H1 (cell line): ENCODE results near the gene ZNF765. TPM values are rescaled to one million over a fixed set of nuclear protein-coding genes. Genes with fewer than 3 reads are reported as not detected.

ENCODE experiments used
- CTCF ChIA-PET: fragments of 300-600 bp; sonication (Branson Sonifier 250); formaldehyde crosslinking; loops from one replicate; lab custom pipeline; 2021; ENCODE audit not compliant: partially characterized antibody; lab: Charles Lee
- POLR2A ChIA-PET: fragments of 300-600 bp; sonication (Branson Sonifier 250); formaldehyde crosslinking; loops from one replicate; lab custom pipeline; 2021; ENCODE audit warnings: inconsistent platforms; ENCODE audit not compliant: partially characterized antibody; lab: Charles Lee
- DNase-seq, 2 experiments: peaks; one replicate each; pipeline versions ENCODE4 v3.0.0 to v3.0.0-alpha.2; 2010 to 2022; ENCODE audit warnings: low spot score in 2 of 2, low read depth in 1 of 2, mixed read lengths in 1 of 2
- FAIRE-seq: peaks from 2 replicates; lab custom pipeline; 2011; peaks lifted over from hg19 to GRCh38; lab: Jason Lieb, UNC
- H2AFZ ChIP-seq: 2 replicates; pipeline ENCODE4 v1.8.1; 2012; ENCODE audit warnings: low read length, inconsistent platforms
- H2AK5ac ChIP-seq: 2 replicates; pipeline ENCODE4 v1.6.1; 2013; ENCODE audit warnings: low read depth, low read length
- H2BK120ac ChIP-seq: replicated peaks from 2 replicates; pipeline ENCODE3; 2013; ENCODE audit warnings: low read depth, low read length, inconsistent platforms
- H2BK12ac ChIP-seq: 2 replicates; pipeline ENCODE4 v1.6.1; 2013; ENCODE audit warnings: low read depth, low read length
- H2BK15ac ChIP-seq: 2 replicates; pipeline ENCODE4 v1.6.1; 2013; ENCODE audit warnings: low read length
- H2BK20ac ChIP-seq: 2 replicates; pipeline ENCODE4 v1.6.1; 2013; ENCODE audit warnings: low read length
- H2BK5ac ChIP-seq: 2 replicates; pipeline ENCODE4 v1.6.1; 2013; ENCODE audit warnings: low read depth, low read length
- H3K14ac ChIP-seq: 2 replicates; pipeline ENCODE4 v1.6.1; 2013; ENCODE audit warnings: inconsistent platforms; ENCODE audit not compliant: insufficient read length
- H3K18ac ChIP-seq: 2 replicates; pipeline ENCODE4 v1.6.1; 2013; ENCODE audit warnings: low read length; ENCODE audit errors: extremely low read depth
- H3K23ac ChIP-seq: 2 replicates; pipeline ENCODE4 v1.6.1; 2013; ENCODE audit warnings: inconsistent platforms; ENCODE audit not compliant: insufficient read length
- H3K23me2 ChIP-seq: 2 replicates; pipeline ENCODE4 v1.6.1; 2013; ENCODE audit warnings: low read depth, low read length
- H3K27ac ChIP-seq: 2 replicates; pipeline ENCODE4 v1.6.1; 2011; ENCODE audit warnings: low read depth, low read length, inconsistent platforms
- H3K27me3 ChIP-seq, 4 experiments: replicated peaks in 1 of 4; 1 replicate in 1 of 4; 2 replicates in 3 of 4; pipeline versions ENCODE4 v1.6.1 to v1.8.1; 2011 to 2013; ENCODE audit warnings: low read length in 3 of 4, mild to moderate bottlenecking in 3 of 4, inconsistent platforms in 2 of 4, mixed read lengths in 2 of 4, moderate library complexity in 1 of 4; ENCODE audit not compliant: control insufficient read depth in 3 of 4, insufficient read depth in 3 of 4; ENCODE audit errors: extremely low read depth in 1 of 4
- H3K36me3 ChIP-seq, 4 experiments: 2 replicates each; pipeline versions ENCODE4 v1.6.1 to v1.8.1; 2011 to 2013; ENCODE audit warnings: mild to moderate bottlenecking in 4 of 4, low read length in 3 of 4, moderate library complexity in 2 of 4, control low read depth in 1 of 4, inconsistent platforms in 1 of 4; ENCODE audit not compliant: insufficient read depth in 4 of 4, control insufficient read depth in 2 of 4
- H3K4ac ChIP-seq: replicated peaks from 2 replicates; pipeline ENCODE3; 2013; ENCODE audit warnings: low read length, low read depth, mixed read lengths, inconsistent platforms; ENCODE audit not compliant: insufficient read length
- H3K4me1 ChIP-seq, 4 experiments: replicated peaks in 1 of 4; 1 replicate in 1 of 4; 2 replicates in 3 of 4; pipeline versions ENCODE4 v1.6.1 to v1.8.1; 2011 to 2013; ENCODE audit warnings: low read length in 3 of 4, inconsistent platforms in 2 of 4, mixed read lengths in 1 of 4; ENCODE audit not compliant: insufficient read depth in 4 of 4, control insufficient read depth in 3 of 4
- H3K4me2 ChIP-seq, 2 experiments: 2 replicates each; pipeline versions ENCODE4 v1.6.1 to v1.8.1; 2011 to 2013; ENCODE audit warnings: low read depth in 2 of 2, low read length in 2 of 2, control low read depth in 1 of 2, inconsistent platforms in 1 of 2, mild to moderate bottlenecking in 1 of 2; ENCODE audit not compliant: insufficient read depth in 1 of 2
- H3K4me3 ChIP-seq, 4 experiments: fragments of 200-600, 300-600 bp in 1 of 4; sonication (generic), shearing (Covaris generic), sonication (Bioruptor Twin) in 1 of 4; 2 replicates each; pipeline versions ENCODE4 v1.5.1 to v1.8.1; 2011 to 2016; ENCODE audit warnings: low read length in 4 of 4, low read depth in 3 of 4, control low read depth in 2 of 4, inconsistent platforms in 2 of 4, mild to moderate bottlenecking in 2 of 4, mixed read lengths in 1 of 4, moderate library complexity in 1 of 4; ENCODE audit not compliant: insufficient read depth in 2 of 4; ENCODE audit errors: extremely low read depth in 1 of 4
- H3K56ac ChIP-seq: replicated peaks from 2 replicates; pipeline ENCODE3; 2013; ENCODE audit warnings: low read depth, mild to moderate bottlenecking, mixed read lengths, low read length, inconsistent platforms; ENCODE audit not compliant: insufficient read length
- H3K79me1 ChIP-seq: 2 replicates; pipeline ENCODE4 v1.6.1; 2013; ENCODE audit warnings: low read depth, low read length, control low read depth
- H3K79me2 ChIP-seq, 2 experiments: 2 replicates each; pipeline versions ENCODE4 v1.6.1 to v1.8.1; 2012 to 2013; ENCODE audit warnings: low read length in 2 of 2, mild to moderate bottlenecking in 2 of 2, inconsistent platforms in 1 of 2; ENCODE audit not compliant: insufficient read depth in 2 of 2, control insufficient read depth in 1 of 2
- H3K9ac ChIP-seq, 4 experiments: replicated peaks in 1 of 4; 1 replicate in 1 of 4; 2 replicates in 3 of 4; pipeline versions ENCODE4 v1.6.1 to v1.8.1; 2011 to 2013; ENCODE audit warnings: low read depth in 3 of 4, low read length in 3 of 4, control low read depth in 2 of 4, mild to moderate bottlenecking in 2 of 4, moderate library complexity in 2 of 4, inconsistent platforms in 1 of 4; ENCODE audit errors: extremely low read depth in 1 of 4
- H3K9me3 ChIP-seq, 2 experiments: 2 replicates each; pipeline versions ENCODE4 v1.6.1 to v1.8.1; 2012 to 2013; ENCODE audit warnings: mild to moderate bottlenecking in 2 of 2, moderate library complexity in 2 of 2, control low read depth in 1 of 2, inconsistent platforms in 1 of 2, low read depth in 1 of 2, low read length in 1 of 2, mixed read lengths in 1 of 2; ENCODE audit not compliant: insufficient read depth in 2 of 2
- H4K20me1 ChIP-seq, 2 experiments: replicated peaks in 1 of 2; 2 replicates each; pipeline versions ENCODE3 to v1.8.1; 2011 to 2013; ENCODE audit warnings: inconsistent platforms in 2 of 2, low read length in 2 of 2, mild to moderate bottlenecking in 1 of 2; ENCODE audit not compliant: insufficient read depth in 2 of 2, control insufficient read depth in 1 of 2
- H4K5ac ChIP-seq: 2 replicates; pipeline ENCODE4 v1.6.1; 2013; ENCODE audit warnings: low read length, low read depth, mixed read lengths, inconsistent platforms; ENCODE audit not compliant: insufficient read length
- H4K8ac ChIP-seq: 2 replicates; pipeline ENCODE4 v1.8.0; 2013; ENCODE audit warnings: mild to moderate bottlenecking, moderate library complexity, low read length, inconsistent platforms; ENCODE audit not compliant: insufficient read depth; ENCODE audit errors: extremely low read depth
- H4K91ac ChIP-seq: replicated peaks from 2 replicates; pipeline ENCODE3; 2013; ENCODE audit warnings: low read length, mixed read lengths, inconsistent platforms; ENCODE audit not compliant: insufficient read length
- CBX5 ChIP-seq: fragments of 300-800, 300-1000 bp; sonication (generic); IDR thresholded peaks from 2 replicates; pipeline ENCODE4 v1.7.1; 2016; ENCODE audit warnings: antibody characterized with exemption, low read length, low read depth
- CHD1 ChIP-seq: IDR thresholded peaks from 2 replicates; pipeline ENCODE4 v1.6.1; 2012; ENCODE audit warnings: low read depth, low read length, improper control_type of control experiment
- FOSL1 ChIP-seq: IDR thresholded peaks from 2 replicates; pipeline ENCODE4 v1.6.1; 2011; ENCODE audit warnings: mild to moderate bottlenecking, low read depth, low read length, moderate library complexity; ENCODE audit not compliant: insufficient read depth
- GTF2F1 ChIP-seq: IDR thresholded peaks from 2 replicates; pipeline ENCODE4 v1.6.1; 2012; ENCODE audit warnings: low read depth, low read length, improper control_type of control experiment, borderline replicate concordance
- JUN ChIP-seq: IDR thresholded peaks from 2 replicates; pipeline ENCODE4 v1.6.1; 2011; ENCODE audit warnings: low read depth, mild to moderate bottlenecking, improper control_type of control experiment, low read length
- JUND ChIP-seq: IDR thresholded peaks from 2 replicates; pipeline ENCODE4 v1.6.1; 2011; ENCODE audit warnings: mild to moderate bottlenecking, improper control_type of control experiment, low read length
- RXRA ChIP-seq: IDR thresholded peaks from 2 replicates; pipeline ENCODE4 v1.6.1; 2011; ENCODE audit warnings: low read depth, mild to moderate bottlenecking, low read length, moderate library complexity; ENCODE audit not compliant: insufficient read depth
- SAP30 ChIP-seq: fragments of 300-600 bp; sonication (generic); IDR thresholded peaks from 2 replicates; pipeline ENCODE4 v1.7.1; 2012; ENCODE audit warnings: low read length, moderate library complexity, mild to moderate bottlenecking, inconsistent platforms; ENCODE audit not compliant: insufficient read depth, insufficient replicate concordance
- SIN3A ChIP-seq, 2 experiments: IDR thresholded peaks in 1 of 2; conservative IDR thresholded peaks in 1 of 2; 2 replicates each; pipeline ENCODE4 v1.6.1; 2011 to 2012; ENCODE audit warnings: low read length in 2 of 2, improper control_type of control experiment in 1 of 2, low read depth in 1 of 2, mild to moderate bottlenecking in 1 of 2
- SIX5 ChIP-seq: IDR thresholded peaks from 2 replicates; pipeline ENCODE4 v1.6.1; 2011; ENCODE audit warnings: mild to moderate bottlenecking, low read depth, low read length
- SP4 ChIP-seq: IDR thresholded peaks from 2 replicates; pipeline ENCODE4 v1.6.1; 2012; ENCODE audit warnings: low read length, inconsistent platforms
- WGBS, 2 experiments: shearing (Covaris generic) in 1 of 2; methylation state at CpG; one replicate each; pipeline versions ENCODE4 v1.1.6 to v1.1.7; 2013 to 2015; ENCODE audit warnings: low lambda C conversion rate in 2 of 2, mixed read lengths in 2 of 2, inconsistent platforms in 1 of 2, low coverage in 1 of 2, missing lambda C conversion rate in 1 of 2; ENCODE audit not compliant: insufficient replicate concordance in 2 of 2, insufficient coverage in 1 of 2, insufficient read length in 1 of 2; ENCODE audit errors: extremely low coverage in 1 of 2, missing lambda C conversion rate in 1 of 2; 5-methylcytosine and 5-hydroxymethylcytosine counted together
- polyA plus RNA-seq, 7 experiments: library from polyadenylated mRNA; depleted of rRNA in 3 of 7; stranded (reverse) in 5 of 7; unstranded in 2 of 7; fragments of >200 nt in 5 of 7; fragments of 200-250 nt in 2 of 7; gene quantifications; 1 replicate in 5 of 7; 2 replicates in 1 of 7; 4 replicates in 1 of 7; pipeline versions ENCODE4 v1.2.1 to v1.2.3, GENCODE V29; 2011 to 2013; ENCODE audit warnings: missing spikeins in 2 of 7, mixed read lengths in 2 of 7
- total RNA-seq: library from RNA; stranded (reverse); fragmentation: NEBNext Ultra II Directional; extraction: Animal tissue kit (Norgen Biotek cat#: 25700); gene quantifications from 2 replicates; pipeline ENCODE4 v1.2.1, GENCODE V29; 2021
- TF ChIP-seq, protein P1 (sequence below), 3 experiments: IDR thresholded peaks; 1 replicate in 2 of 3; 2 replicates in 1 of 3; pipeline versions ENCODE4 v1.5.1 to v1.6.1; 2011; ENCODE audit warnings: low read length in 3 of 3, mild to moderate bottlenecking in 3 of 3, inconsistent platforms in 2 of 3, low read depth in 1 of 3, moderate library complexity in 1 of 3; ENCODE audit not compliant: insufficient read depth in 1 of 3; ENCODE audit errors: control extremely low read depth in 1 of 3

The ZNF765 gene
- total and polyA plus RNA-seq, 2 of the 8 experiments (the other 6 are each of a cell fraction or from before 2014, with no cell fraction given) = 4.5 to 22.3 TPM

DNA sequence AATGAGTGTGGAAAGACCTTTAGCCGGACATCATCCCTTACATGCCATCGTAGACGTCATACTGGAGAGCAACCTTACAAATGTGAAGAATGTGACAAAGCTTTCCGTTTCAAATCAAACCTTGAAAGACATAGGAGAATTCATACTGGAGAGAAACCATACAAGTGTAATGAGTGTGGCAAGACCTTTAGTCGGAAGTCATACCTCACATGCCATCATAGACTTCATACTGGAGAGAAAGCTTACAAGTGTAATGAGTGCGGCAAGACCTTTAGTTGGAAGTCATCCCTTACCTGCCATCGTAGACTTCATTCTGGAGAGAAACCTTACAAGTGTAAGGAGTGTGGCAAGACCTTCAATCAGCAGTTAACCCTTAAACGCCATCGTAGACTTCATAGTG, 60.9 kb downstream of the ZNF765 start:
- H2BK15ac ChIP-seq = no peak overlapping the region
- H3K23me2 ChIP-seq = no peaks in the 10 kb centered on the region
- no peak overlapping the region for H3K18ac ChIP-seq
- POLR2A ChIA-PET = interaction anchor here (0.8 kb wide), 1 partner anchor 11 kb away, joined by 3 read pairs; no protein-coding TSS in a partner anchor
- H3K56ac ChIP-seq = no peak overlapping the region
- H3K9ac ChIP-seq = no peak overlapping the region
- H4K91ac ChIP-seq = no peak overlapping the region
- CTCF ChIA-PET = no interaction called here
- no peaks in the 10 kb centered on the region for H4K20me1 ChIP-seq
- no peak overlapping the region for H2AK5ac ChIP-seq
- peaks cover 8 to 65% (median 43%) of the 10 kb centered on the region in 4 experiments; a peak in 7 of 8 replicates for H3K36me3 ChIP-seq
- no peak overlapping the region for H2BK20ac ChIP-seq
- H2BK5ac ChIP-seq = no peak overlapping the region
- H4K8ac ChIP-seq = no peak overlapping the region
- H3K4me1 ChIP-seq = 0 out of 7 replicates have a peak, but pooled peaks cover 0 to 2% (median 0%) of the 10 kb centered on the region in 4 experiments
- no peak for DNase-seq
- no peaks in the 10 kb centered on the region for H3K79me2 ChIP-seq
- peaks cover 33 to 34% of the 10 kb centered on the region in 2 experiments for H3K9me3 ChIP-seq
- no peak for FAIRE-seq
- H3K4ac ChIP-seq = no peak overlapping the region
- H2BK120ac ChIP-seq = no peak overlapping the region
- no peak overlapping the region for H3K4me2 ChIP-seq
- no peak overlapping the region for H2BK12ac ChIP-seq
- no peak overlapping the region for H3K27ac ChIP-seq
- H4K5ac ChIP-seq = no peak overlapping the region
- H3K79me1 ChIP-seq = no peaks in the 10 kb centered on the region
- H3K14ac ChIP-seq = no peak overlapping the region
- H3K23ac ChIP-seq = no peak overlapping the region
- WGBS, 2 experiments = 89% methylated on average over 9 of the region's 9 CpGs; no CpG with 5 or more reads in 1 of the 2 experiments
- H3K4me3 ChIP-seq = no peak overlapping the region
- H3K27me3 ChIP-seq = no peaks in the 10 kb centered on the region
- no peak overlapping the region for H2AFZ ChIP-seq
- TF ChIP-seq SAP30 = no peak
- TF ChIP-seq JUND = no peak
- TF ChIP-seq SP4 = no peak
- TF ChIP-seq, protein P1, sequence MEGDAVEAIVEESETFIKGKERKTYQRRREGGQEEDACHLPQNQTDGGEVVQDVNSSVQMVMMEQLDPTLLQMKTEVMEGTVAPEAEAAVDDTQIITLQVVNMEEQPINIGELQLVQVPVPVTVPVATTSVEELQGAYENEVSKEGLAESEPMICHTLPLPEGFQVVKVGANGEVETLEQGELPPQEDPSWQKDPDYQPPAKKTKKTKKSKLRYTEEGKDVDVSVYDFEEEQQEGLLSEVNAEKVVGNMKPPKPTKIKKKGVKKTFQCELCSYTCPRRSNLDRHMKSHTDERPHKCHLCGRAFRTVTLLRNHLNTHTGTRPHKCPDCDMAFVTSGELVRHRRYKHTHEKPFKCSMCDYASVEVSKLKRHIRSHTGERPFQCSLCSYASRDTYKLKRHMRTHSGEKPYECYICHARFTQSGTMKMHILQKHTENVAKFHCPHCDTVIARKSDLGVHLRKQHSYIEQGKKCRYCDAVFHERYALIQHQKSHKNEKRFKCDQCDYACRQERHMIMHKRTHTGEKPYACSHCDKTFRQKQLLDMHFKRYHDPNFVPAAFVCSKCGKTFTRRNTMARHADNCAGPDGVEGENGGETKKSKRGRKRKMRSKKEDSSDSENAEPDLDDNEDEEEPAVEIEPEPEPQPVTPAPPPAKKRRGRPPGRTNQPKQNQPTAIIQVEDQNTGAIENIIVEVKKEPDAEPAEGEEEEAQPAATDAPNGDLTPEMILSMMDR (IDR thresholded peaks at IDR 0.05; ENCODE audit: control extremely low read depth in 1 of 3, insufficient read depth in 1 of 3, low read depth in 1 of 3, low read length in 3 of 3) = no peak
- TF ChIP-seq GTF2F1 = no peak
- no peak for TF ChIP-seq RXRA
- TF ChIP-seq CBX5 = no peak
- TF ChIP-seq CHD1 = no peak
- TF ChIP-seq SIN3A (conservative IDR thresholded peaks at IDR 0.05 in 1 of 2, IDR thresholded peaks at IDR 0.05 in 1 of 2; ENCODE audit: low read depth in 1 of 2, low read length in 2 of 2) = no peak
- no peak for TF ChIP-seq JUN
- TF ChIP-seq SIX5 = no peak
- no peak for TF ChIP-seq FOSL1
